Ovary (tissue), 10 donors: ENCODE data around the gene SLC36A3. TPM values are rescaled to one million over a fixed set of nuclear protein-coding genes. Genes with fewer than 3 reads are reported as not detected.

Source experiments
- DNase-seq, 5 donors: peaks; one replicate each; pipeline ENCODE4 v3.0.0-alpha.2; 2019 to 2020
- H3K27ac ChIP-seq, 2 donors: fragments of 200-600 bp; one replicate each; pipeline versions ENCODE4 v1.5.1 to v1.8.0; 2019 to 2022
- H3K27me3 ChIP-seq: fragments of 200-600 bp; one replicate; pipeline ENCODE4 v1.8.0; 2022
- H3K36me3 ChIP-seq: fragments of 200-600 bp; sonication (generic); one replicate; pipeline ENCODE4 v1.5.1; 2019
- H3K4me1 ChIP-seq: one replicate; pipeline ENCODE4 v1.8.1; 2013; ENCODE audit warnings: mild to moderate bottlenecking, moderate library complexity; ENCODE audit not compliant: insufficient read depth
- H3K4me3 ChIP-seq: fragments of 200-600 bp; sonication (generic); one replicate; pipeline ENCODE4 v1.5.1; 2017
- H3K9me3 ChIP-seq, 2 donors: fragments of 200-600 bp in 1 of 2; sonication (generic) in 1 of 2; one replicate each; pipeline versions ENCODE4 v1.5.1 to v1.8.1; 2013 to 2019; ENCODE audit warnings: mild to moderate bottlenecking in 1 of 2, moderate library complexity in 1 of 2
- CTCF ChIP-seq, 3 donors: fragments of 450-650 bp in 2 of 3; fragments of 200-600 bp in 1 of 3; IDR thresholded peaks; one replicate each; pipeline versions ENCODE4 v1.5.1 to v1.8.0; 2016 to 2022; ENCODE audit warnings: antibody characterized with exemption in 3 of 3, mild to moderate bottlenecking in 1 of 3
- EP300 ChIP-seq: sonication (generic); formaldehyde crosslinking; IDR thresholded peaks from one replicate; pipeline ENCODE4 v1.6.1; 2017; ENCODE audit warnings: antibody characterized with exemption
- POLR2A ChIP-seq: fragments of 450-650 bp; IDR thresholded peaks from one replicate; pipeline ENCODE4 v1.6.1; 2017; ENCODE audit warnings: antibody characterized with exemption, mild to moderate bottlenecking, moderate library complexity
- WGBS, 3 donors: extraction: QIAGEN DNeasy Blood & Tissue Kit in 1 of 3; methylation state at CpG; one replicate each; pipeline versions ENCODE4 v1.1.5 to v1.1.7; 2013 to 2017; 5-methylcytosine and 5-hydroxymethylcytosine counted together
- intact Hi-C, 4 donors: fragments of 100-400 bp; cut with DNase I; formaldehyde crosslinking; loops; one replicate each; pipeline versions ENCODE4 v1.11.0 to v1.15.1; 2022 to 2023
- long read RNA-seq, 3 donors: library from polyadenylated mRNA in 2 of 3; unstranded in 2 of 3; transcript quantifications; one replicate each; pipeline ENCODE4 v2.0.0 and lab custom pipeline, GENCODE V29; 2021 to 2026
- polyA plus RNA-seq, 2 donors: library from polyadenylated mRNA; stranded (reverse); fragments of 200-250 nt in 1 of 2; fragments of 350-450 nt in 1 of 2; fragmentation: Illumina TruSeq in 1 of 2; extraction: RNeasy Lipid Tissue Mini Kit (QIAGEN cat#74804) in 1 of 2; gene quantifications; one replicate each; pipeline ENCODE4 v1.2.3, GENCODE V29; 2013 to 2014
- total RNA-seq, 7 donors: library from RNA; depleted of rRNA in 2 of 7; stranded (reverse); fragments of >200 nt in 2 of 7; fragmentation: NEBNext Ultra II Directional in 3 of 7; extraction: Animal tissue kit (Norgen Biotek cat#: 25700) in 3 of 7; gene quantifications; one replicate each; pipeline versions ENCODE4 v1.1.0 to v1.2.4, GENCODE V29; 2016 to 2023
- donor health status: DM: no; HTN: no; CAD: no; lungs with moderate emphysema.
- donor health status: DM: no; HTN: no; CAD: no.
- donor health status: Bipolar disorder and iron deficiency.
- donor health status: DM: yes; HTN: yes; CAD: no.
- donor health status: DM: no; HTN: no; CAD: no.
- donor health status: DM: yes; HTN: yes; CAD: no.

SLC36A3 gene
- not detected for total RNA-seq
- polyA plus RNA-seq, result not detected
- long read RNA-seq, donor 1, result 0 reads
- long read RNA-seq, donor 2, result 0 reads
- long read RNA-seq, donor 3, result 0 reads

GRCh38 chr5:151303666-151304065, at the start of gene SLC36A3:
TSS of gene SLC36A3 (minus strand) at chr5:151303766. CDS start at chr5:151303354, 412 bp downstream.
- intact Hi-C loops, result no loop called here
- no peaks in the 10 kb centered on the region for H3K4me1 ChIP-seq
- no peak within 1 kb of the TSS for H3K4me3 ChIP-seq
- no peaks in the 10 kb centered on the region for H3K36me3 ChIP-seq
- H3K27me3 ChIP-seq, result no peaks in the 10 kb centered on the region
- no peaks in the 10 kb centered on the region for H3K9me3 ChIP-seq
- WGBS, 3 donors, result 72 to 85% (median 84%) methylated on average over 2 of the region's 2 CpGs
- TF ChIP-seq EP300 (no peak), CTCF (IDR thresholded peaks at IDR 0.05) (no peak), POLR2A (no peak)
- no peak for DNase-seq
- H3K27ac ChIP-seq, result no peak within 1 kb of the TSS

DNA sequence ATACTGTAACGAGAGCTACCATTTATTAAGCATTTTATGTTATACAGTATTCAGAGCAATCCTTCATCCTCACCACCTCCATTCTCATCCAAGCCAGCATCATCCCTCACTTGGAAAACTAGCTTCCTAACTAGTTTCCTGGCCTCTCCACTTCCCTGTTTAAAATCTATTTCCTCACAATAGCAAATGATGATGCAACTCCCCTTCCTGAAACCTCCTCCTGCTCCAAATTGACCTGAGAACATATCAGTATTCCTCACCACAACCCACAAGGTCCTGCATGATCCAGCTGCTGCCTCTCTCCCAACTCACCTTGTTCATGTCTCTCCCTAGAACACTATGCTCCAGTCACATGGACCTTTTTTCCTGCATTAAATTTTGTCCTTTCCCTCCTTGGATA, 48.1 kb upstream of the SLC36A3 start:
- intact Hi-C loops, result no loop called here
- H3K4me3 ChIP-seq, result no peak overlapping the region
- H3K27me3 ChIP-seq, result no peaks in the 10 kb centered on the region
- no peak overlapping the region for H3K27ac ChIP-seq
- TF ChIP-seq CTCF (IDR thresholded peaks at IDR 0.05) (no peak), EP300 (no peak), POLR2A (no peak)
- 81 to 95% (median 94%) methylated on average over 1 of the region's 1 CpG for WGBS, 3 donors
- H3K4me1 ChIP-seq, result no peaks in the 10 kb centered on the region
- no peaks in the 10 kb centered on the region for H3K36me3 ChIP-seq
- H3K9me3 ChIP-seq, result no peaks in the 10 kb centered on the region
- no peak for DNase-seq

GRCh38 chr5:151348789-151349188, 45.2 kb upstream of the SLC36A3 start:
- intact Hi-C loops, result no loop called here
- no peak overlapping the region for H3K27ac ChIP-seq
- H3K27me3 ChIP-seq, result no peaks in the 10 kb centered on the region
- H3K36me3 ChIP-seq, result no peaks in the 10 kb centered on the region
- DNase-seq, result no peak
- WGBS, 3 donors, result 49 to 56% (median 51%) methylated on average over 6 of the region's 6 CpGs
- no peaks in the 10 kb centered on the region for H3K4me1 ChIP-seq
- no peak overlapping the region for H3K4me3 ChIP-seq
- H3K9me3 ChIP-seq, result no peaks in the 10 kb centered on the region
- TF ChIP-seq EP300 (no peak), POLR2A (no peak)

- Histone ChIP-seq H3K9me3 (no peaks in the 10 kb centered on the region), H3K36me3 (no peaks in the 10 kb centered on the region), H3K27me3 (no peaks in the 10 kb centered on the region), H3K4me3 (no peak within 1 kb of the TSS), H3K4me1 (no peaks in the 10 kb centered on the region), H3K27ac (no peak within 1 kb of the TSS)
- WGBS, 3 donors, result 65 to 72% (median 72%) methylated on average over 8 of the region's 8 CpGs
- TF ChIP-seq EP300 (no peak), POLR2A (no peak), CTCF (IDR thresholded peaks at IDR 0.05) (no peak)
- intact Hi-C loops, result no loop called here
- no peak for DNase-seq
These were observed 43.8 kb upstream of the SLC36A3 start, which contains the start of gene SLC36A2 for GRCh38 chr5:151347369-151347768. TSS of gene SLC36A2 (minus strand) at chr5:151347559. CDS start at chr5:151347460, 99 bp downstream.

- Histone ChIP-seq H3K27me3 (no peaks in the 10 kb centered on the region), H3K27ac (no peak overlapping the region), H3K9me3 (no peaks in the 10 kb centered on the region), H3K4me3 (no peak overlapping the region), H3K36me3 (no peaks in the 10 kb centered on the region), H3K4me1 (no peaks in the 10 kb centered on the region)
- TF ChIP-seq CTCF (IDR thresholded peaks at IDR 0.05) (no peak), POLR2A (no peak), EP300 (no peak)
- intact Hi-C loops, result no loop called here
- 37 to 41% (median 39%) methylated on average over 8 of the region's 8 CpGs for whole genome bisulfite sequencing, 3 donors
- DNase-seq, result no peak
These were observed 42.4 kb upstream of the SLC36A3 start for GRCh38 chr5:151345808-151346478.
